ENCODE results near the gene SPDYE3.

SPDYE3 gene

DNA sequence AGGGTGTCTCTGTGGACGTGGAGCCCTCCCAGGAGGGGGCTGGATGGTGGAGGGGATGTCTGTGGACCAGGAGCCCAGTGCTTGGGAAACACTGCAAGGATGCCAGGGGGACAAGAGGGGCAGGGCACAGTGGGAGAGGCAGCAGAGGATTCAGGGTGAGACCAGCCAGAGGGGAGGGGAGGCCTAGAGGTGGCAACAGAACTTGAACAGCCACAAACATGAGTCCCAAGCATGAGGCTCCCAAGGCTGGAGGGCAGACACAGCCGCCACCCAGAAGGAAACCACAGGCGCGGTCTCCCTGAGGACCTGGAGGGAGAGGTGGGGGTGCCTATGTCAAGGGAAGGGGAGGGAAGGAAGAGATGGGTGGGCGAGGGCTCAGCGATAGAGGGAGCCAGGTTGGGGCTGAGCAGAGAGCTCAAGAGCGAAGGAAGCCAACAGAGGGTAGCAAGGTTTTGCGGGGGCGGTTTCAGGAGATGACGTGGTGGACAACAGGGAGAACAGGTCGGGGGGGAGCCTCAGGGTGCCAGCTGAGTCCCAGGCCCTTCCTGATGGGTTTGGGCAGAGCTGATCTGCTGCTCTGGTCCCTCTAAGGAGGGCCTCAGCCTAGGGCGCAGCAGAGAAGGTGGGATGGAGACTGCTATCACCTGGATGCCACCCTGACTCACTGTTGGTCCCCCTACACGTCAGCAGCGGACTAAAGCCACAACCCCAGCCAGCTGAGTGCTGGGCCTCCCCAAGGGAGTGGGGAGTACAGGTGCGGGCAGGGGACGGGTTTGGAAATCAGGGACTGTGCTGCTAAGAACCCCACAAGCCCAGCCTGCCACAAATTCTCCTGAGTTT, 59.1 kb downstream of the SPDYE3 start:
- Histone ChIP-seq H3K4me3 (ENCODE audit: low read depth, low read length) (no peak overlapping the region), H3K27ac (no peak overlapping the region), H3K27me3 (ENCODE audit: control insufficient read depth, insufficient read depth, low read length) (no peaks in the 10 kb centered on the region), H2AFZ (no peak overlapping the region), H3K9me3 (ENCODE audit: control insufficient read depth, low read length) (no peaks in the 10 kb centered on the region), H3K9ac (no peak overlapping the region), H3K4me2 (ENCODE audit: low read length) (no peak overlapping the region), H3K79me2 (no peaks in the 10 kb centered on the region), H3K36me3 (ENCODE audit: control insufficient read depth, insufficient read depth, low read length) (no peaks in the 10 kb centered on the region), H3K4me1 (no peaks in the 10 kb centered on the region)
- TF ChIP-seq, protein P1, sequence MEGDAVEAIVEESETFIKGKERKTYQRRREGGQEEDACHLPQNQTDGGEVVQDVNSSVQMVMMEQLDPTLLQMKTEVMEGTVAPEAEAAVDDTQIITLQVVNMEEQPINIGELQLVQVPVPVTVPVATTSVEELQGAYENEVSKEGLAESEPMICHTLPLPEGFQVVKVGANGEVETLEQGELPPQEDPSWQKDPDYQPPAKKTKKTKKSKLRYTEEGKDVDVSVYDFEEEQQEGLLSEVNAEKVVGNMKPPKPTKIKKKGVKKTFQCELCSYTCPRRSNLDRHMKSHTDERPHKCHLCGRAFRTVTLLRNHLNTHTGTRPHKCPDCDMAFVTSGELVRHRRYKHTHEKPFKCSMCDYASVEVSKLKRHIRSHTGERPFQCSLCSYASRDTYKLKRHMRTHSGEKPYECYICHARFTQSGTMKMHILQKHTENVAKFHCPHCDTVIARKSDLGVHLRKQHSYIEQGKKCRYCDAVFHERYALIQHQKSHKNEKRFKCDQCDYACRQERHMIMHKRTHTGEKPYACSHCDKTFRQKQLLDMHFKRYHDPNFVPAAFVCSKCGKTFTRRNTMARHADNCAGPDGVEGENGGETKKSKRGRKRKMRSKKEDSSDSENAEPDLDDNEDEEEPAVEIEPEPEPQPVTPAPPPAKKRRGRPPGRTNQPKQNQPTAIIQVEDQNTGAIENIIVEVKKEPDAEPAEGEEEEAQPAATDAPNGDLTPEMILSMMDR (IDR thresholded peaks at IDR 0.05), result no peak

DNA sequence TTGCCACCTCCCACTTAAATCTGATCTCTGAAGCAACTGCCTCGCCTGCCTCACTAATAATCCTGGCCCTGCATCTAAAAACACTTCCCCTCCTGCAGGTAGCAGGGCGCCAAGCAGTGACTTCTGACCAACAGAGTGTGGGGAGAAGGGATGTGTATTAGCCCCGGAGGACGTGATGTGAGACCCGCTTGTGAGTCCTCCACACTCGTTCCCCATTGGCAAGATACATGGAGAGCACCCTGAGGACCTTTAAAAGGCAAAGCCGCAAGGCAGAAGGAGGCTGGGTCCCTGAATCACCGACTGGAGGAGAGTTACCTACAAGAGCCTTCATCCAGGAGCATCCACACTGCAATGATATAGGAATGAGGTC, 59.7 kb downstream of the SPDYE3 start:
- H3K4me1 ChIP-seq, result no peaks in the 10 kb centered on the region

DNA sequence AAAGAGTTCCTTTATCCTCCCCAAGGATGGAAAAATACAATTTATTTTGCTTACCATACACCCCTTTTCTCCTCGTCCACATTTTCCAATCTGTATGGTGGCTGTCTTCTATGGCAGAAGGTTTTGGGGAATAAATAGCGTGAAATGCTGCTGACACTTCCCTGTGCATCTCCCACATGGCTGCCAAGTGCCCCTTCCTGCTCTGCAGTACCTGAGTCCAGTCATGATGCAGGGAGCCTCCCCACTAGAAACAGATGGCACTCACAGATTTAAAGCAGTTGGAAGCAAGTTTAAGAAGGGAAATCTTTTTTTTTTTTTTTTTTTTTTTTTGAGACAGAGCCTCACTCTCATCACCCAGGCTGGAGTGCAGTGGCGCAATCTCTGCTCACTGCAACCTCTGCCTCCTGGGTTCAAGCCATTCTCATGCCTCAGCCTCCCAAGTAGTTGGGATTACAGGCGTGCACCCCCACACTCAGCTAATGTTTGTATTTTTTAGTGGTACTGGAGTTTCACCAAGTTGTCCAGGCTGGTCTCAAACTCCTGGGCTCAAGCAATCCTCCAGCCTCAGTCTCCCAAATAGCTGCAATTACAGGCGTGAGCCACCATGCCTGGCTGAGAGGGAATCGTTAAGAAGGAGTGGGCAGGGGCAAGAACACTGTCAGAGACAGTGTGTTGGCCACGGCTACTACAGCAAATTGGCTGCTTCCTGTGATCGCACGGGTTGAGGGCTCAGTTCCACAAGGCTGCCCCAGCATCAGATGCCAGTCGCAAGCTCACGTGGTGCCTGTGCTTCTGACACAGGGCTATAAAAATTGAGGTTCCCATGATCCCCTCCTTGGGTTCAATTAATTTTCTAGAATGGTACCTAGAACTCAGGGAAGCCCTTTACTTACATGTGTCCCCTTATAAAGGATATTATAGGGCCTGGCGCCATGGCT, 60.4 kb downstream of the SPDYE3 start:
- Histone ChIP-seq H3K9ac (no peak overlapping the region), H3K27ac (no peak overlapping the region), H3K79me2 (no peaks in the 10 kb centered on the region), H3K4me1 (no peaks in the 10 kb centered on the region), H3K9me3 (ENCODE audit: control insufficient read depth, low read length) (no peaks in the 10 kb centered on the region), H3K36me3 (ENCODE audit: control insufficient read depth, insufficient read depth, low read length) (no peaks in the 10 kb centered on the region), H3K27me3 (ENCODE audit: control insufficient read depth, insufficient read depth, low read length) (no peaks in the 10 kb centered on the region), H3K4me2 (ENCODE audit: low read length) (no peak overlapping the region), H2AFZ (no peak overlapping the region), H3K4me3 (ENCODE audit: low read depth, low read length) (no peak overlapping the region)
- TF ChIP-seq, protein P1 (IDR thresholded peaks at IDR 0.05), result no peak

More for the DNA sequence above, 59.7 kb downstream of the SPDYE3 start:
- Histone ChIP-seq H3K27ac (no peak overlapping the region), H3K9me3 (ENCODE audit: control insufficient read depth, low read length) (no peaks in the 10 kb centered on the region), H3K4me3 (ENCODE audit: low read depth, low read length) (no peak overlapping the region), H3K9ac (no peak overlapping the region), H3K27me3 (ENCODE audit: control insufficient read depth, insufficient read depth, low read length) (no peaks in the 10 kb centered on the region), H3K4me2 (ENCODE audit: low read length) (no peak overlapping the region), H2AFZ (no peak overlapping the region), H3K36me3 (ENCODE audit: control insufficient read depth, insufficient read depth, low read length) (no peaks in the 10 kb centered on the region), H3K79me2 (no peaks in the 10 kb centered on the region)
- TF ChIP-seq, protein P1 (IDR thresholded peaks at IDR 0.05), result no peak

DNA sequence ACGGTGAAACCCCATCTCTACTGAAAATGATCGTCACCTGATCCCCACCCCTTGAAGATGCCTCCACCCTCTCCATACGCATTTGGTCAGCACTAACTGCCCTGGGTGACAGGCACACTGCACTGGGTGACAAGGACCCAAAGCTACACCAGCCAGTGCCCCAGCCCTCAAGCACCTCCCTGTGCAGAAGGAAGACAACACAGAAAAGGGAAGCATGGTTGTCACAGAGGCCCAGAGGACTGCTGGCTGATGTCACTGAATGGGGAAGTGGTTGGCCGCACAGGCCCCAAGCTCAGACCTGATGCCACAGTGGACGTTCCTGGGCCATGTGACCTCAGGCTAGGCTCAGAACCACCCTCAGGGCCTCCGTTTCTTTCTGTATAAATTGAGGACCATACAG, 61.6 kb downstream of the SPDYE3 start:
- peak overlapping the region; percentile 16 for H3K27ac ChIP-seq
- H3K4me1 ChIP-seq, result no peaks in the 10 kb centered on the region
- TF ChIP-seq, protein P1 (IDR thresholded peaks at IDR 0.05), result no peak
- H3K4me3 ChIP-seq (ENCODE audit: low read depth, low read length), result no peak overlapping the region
- no peak overlapping the region for H3K4me2 ChIP-seq (ENCODE audit: low read length)
- no peak overlapping the region for H3K9ac ChIP-seq
- H3K9me3 ChIP-seq (ENCODE audit: control insufficient read depth, low read length), result no peaks in the 10 kb centered on the region
- H3K79me2 ChIP-seq, result no peaks in the 10 kb centered on the region
- no peak overlapping the region for H2AFZ ChIP-seq
- H3K27me3 ChIP-seq (ENCODE audit: control insufficient read depth, insufficient read depth, low read length), result no peaks in the 10 kb centered on the region
- H3K36me3 ChIP-seq (ENCODE audit: control insufficient read depth, insufficient read depth, low read length), result no peaks in the 10 kb centered on the region

All from parathyroid adenoma (tissue), 2 donors.